ENCODE measurements around the gene GALNT2.

GALNT2 gene

DNA sequence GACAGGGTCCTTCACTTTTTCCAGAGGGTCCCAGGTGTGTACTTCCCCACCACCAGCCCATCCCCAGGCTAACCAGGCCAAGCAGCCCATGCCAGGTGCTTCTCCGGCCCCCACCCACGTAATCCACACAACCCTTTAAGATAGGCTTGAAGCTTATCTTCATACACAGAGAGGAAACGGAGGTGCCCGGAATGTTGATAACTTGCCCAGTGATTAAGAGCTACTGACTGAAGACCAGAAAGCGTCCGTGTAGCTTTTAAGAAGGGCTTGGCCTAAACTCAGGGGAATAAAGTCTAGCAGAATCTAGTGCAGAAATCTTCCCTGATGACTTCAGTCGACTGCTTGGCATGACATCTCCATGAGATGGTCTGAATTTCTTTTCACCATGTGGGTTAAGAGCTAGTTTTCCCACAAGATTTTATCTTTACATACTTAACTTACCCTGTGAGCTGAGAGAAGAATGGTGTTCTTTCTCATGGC lies 138.7 kb downstream of the GALNT2 start:
- DNase-seq (ENCODE audit: low read depth in 1 of 2, low spot score in 1 of 2): no peak

DNA sequence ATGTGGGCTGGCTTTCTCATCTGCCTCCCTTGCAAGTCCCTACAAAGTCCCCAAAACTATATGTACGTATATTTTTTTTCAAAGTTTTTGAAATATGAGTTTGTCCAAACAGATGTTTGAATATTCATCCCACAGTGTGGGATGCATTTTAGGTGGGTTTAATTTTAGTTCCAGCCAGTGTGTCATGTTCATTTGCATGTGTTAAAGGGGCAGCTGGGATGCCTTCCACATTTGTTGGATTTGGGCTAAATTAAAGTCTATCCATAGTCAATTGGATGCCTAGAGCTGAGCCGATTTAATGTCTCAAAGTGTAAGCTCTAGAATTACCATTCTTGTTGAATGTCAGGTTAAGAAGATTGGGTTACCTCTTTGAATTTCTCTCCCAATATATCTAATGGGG lies 139.2 kb downstream of the GALNT2 start:
- DNase-seq (ENCODE audit: low read depth in 1 of 2, low spot score in 1 of 2): no peak

DNA sequence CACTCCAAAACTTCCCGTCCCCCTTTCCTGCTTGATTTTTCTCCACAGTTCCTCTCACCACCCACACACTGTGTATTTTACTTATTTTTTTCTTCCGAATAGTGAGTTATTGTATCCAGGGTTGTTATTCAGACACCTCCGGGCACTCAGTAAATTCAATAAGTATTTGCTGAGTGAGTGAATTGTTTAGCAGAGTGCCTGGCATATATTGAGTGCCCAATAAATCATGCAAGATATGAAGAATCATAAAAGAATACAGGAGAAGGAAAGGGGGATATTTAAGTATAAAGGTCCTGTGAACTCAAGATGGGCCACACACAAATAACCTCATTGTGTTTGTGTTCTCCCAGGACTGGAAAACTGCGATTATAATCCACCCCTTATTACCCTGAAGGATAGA lies 139.9 kb downstream of the GALNT2 start:
- DNase-seq (ENCODE audit: low read depth in 1 of 2, low spot score in 1 of 2): no peak

DNA sequence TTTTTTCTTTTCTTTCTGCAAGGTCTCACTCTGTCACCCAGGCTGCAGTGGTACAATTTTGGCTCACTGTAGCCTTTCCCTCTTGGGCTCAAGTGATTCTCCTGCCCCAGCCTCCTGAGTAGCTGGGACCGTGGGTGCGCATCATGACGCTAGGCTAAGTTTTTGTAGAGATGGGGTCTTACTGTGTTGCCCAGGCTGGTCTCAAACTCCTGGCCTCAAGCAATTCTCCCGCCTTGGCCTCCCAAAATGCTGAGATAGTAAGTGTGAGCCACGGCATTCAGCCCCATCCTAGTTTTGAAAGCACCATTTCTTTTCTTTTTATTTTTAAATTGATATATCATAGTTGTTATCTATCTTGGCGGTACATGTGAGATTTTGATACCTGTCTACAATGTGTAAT lies 140.6 kb downstream of the GALNT2 start:
- DNase-seq (ENCODE audit: low read depth in 1 of 2, low spot score in 1 of 2): no peak

DNA sequence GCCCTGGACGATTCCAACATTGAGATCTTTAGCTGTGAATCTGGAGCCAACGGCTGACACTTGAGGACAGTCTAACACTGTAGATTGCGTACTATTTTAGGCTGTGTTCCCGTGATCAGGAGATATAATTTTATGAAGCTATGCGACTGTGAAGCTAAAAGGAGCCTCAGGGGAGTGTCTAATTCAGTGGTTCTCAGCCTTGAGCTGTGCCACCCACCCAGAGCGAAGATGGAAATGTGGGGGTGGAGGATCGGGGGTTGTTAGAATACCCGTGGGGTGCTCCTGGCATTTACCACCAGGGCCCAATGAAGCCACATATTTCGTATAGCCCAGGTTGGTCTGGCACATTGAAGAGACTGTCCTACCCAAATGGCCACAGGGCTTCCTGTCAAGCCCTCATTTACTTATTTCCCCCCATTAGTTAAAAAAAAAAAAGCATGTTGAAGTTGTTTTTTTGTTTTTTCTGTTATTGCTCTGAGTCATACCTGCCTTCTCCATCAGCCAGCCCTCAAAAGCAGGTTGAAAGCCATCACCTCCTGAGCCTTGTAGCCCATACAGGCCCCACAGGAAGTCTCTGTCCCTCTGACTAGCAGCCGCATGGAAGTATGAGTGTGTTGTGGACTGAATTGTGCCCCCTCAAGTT lies 141.7 kb downstream of the GALNT2 start:
- DNase-seq (ENCODE audit: low read depth in 1 of 2, low spot score in 1 of 2): no peak

DNA sequence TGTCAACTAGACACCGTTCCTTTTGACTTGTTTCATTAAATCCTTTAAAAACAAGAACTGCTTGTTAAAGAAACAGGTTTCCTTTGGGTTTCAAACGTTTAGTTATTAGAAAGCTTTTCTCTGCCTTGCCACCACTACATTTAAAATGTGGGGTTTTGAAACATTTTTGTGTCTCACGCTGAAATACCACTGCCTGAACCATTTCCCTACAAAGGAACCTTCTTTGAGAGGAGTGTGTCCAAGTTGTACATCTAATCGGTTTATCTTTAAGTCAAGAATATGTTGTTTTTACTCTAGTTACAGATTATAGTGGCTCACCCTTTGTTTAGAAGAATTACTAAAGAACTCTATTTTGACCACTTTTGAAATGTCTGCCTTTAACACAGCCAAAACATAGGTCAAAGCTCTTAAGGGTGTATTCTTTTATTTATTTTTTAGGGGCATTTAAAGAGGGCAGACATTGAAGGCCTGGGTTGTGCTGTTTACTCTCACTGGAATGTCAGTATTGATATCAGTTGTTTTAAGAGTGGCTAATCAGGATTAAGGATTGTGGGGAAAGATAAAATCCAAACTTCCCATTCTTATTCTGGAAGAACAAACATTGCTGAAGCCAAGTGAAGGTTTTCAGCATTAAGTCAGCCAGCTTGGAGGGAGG lies 143.4 kb downstream of the GALNT2 start:
- DNase-seq (ENCODE audit: low read depth in 1 of 2, low spot score in 1 of 2): no peak

DNA sequence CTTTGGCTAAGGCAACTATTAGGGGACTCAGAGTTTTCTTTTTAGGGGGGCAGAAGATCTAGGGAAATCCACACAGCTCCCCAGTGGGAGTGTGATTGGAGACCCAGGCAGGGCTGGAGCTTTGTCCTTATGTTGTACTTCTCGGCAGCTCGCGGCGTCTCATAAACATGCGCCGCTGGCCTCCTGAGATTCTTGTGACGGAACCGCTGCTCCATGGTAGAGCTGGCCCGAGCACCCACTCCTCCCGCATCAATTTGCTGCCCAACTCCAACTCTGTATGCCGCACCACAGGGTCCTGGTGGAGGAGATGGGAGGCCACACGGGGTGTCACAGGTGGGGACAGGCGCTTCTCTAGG lies 143.9 kb downstream of the GALNT2 start:
- DNase-seq (ENCODE audit: low read depth in 1 of 2, low spot score in 1 of 2): no peak

DNA sequence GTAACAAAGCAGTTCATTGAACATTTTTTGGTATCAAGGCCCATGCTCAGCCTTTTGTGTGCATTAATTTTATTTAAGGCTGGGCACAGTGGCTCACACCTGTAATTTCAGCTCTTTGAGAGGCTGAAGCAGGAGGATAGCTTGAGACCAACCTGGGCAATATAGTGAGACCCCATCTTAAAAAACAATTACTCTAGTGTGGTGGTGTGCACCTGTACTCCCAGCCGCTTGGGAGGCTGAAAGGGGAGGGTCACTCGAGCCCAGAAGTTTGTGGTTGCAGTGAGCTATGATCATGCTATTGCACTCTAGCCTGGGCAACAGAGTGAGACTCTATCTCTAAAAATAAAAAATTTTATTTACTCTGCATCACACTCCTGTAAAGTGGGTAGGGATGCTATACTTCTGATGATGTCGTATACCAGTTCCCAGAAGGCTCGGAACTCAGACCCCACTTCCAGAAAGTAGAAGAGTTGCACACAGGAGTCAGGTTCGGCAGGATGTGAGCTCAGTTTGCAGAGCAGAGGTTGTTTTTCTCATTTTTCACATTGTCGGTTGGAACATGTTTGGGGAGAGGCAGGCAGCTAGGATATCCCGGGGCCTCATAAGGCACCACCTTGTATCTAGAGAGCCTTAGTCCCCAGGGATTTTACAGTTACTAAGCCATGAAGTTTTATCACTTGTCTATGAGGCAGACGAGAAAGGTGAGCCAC lies 144.6 kb downstream of the GALNT2 start:
- no peak for DNase-seq (ENCODE audit: low read depth in 1 of 2, low spot score in 1 of 2)

DNA sequence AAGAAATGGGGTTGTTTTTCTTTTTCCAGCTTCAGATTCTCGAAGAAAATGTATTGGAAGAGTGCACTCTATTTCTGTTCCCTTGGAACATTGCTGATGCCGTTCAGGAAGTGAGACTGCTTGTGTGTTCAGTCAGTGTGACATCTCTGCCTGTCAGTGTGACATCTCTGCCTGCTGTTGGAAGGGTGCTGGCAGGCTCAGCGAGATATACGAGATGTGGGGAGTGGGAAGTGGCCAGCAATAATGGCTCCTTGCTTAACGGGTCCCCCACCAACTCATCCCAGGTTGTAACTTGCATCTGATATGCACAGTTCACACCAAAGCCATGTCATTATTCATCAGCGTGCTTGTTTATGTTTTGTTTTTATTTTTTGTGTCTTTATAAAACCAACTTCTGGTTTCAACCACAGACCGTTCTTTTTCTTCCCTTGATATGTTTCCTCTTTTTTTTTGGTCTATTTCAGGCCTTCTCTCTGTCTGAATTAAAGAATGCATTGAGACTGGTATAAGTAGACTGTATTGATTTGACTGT lies 145.4 kb downstream of the GALNT2 start:
- no peak for DNase-seq (ENCODE audit: low read depth in 1 of 2, low spot score in 1 of 2)

DNA sequence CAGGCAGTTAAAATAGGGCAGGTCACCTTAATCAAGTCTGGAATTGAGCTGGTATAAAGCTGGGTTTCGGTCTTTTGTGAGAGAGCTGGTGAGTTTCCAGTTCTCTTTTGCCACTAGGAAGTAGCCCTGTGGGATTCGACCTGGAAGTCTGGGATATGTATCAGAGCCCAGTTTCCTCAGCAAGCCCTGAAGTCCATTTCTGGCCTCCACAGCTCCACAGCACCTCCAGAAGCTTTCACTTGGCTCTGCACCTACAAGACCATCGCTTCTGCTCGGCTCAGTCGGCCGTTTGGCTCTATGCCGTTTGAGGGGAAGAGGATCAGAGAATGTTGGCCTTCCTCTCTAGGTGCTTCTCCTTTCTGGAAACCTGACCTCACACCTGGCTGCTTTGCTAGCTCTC lies 148.0 kb downstream of the GALNT2 start:
- DNase-seq (ENCODE audit: low read depth in 1 of 2, low spot score in 1 of 2): no peak

DNA sequence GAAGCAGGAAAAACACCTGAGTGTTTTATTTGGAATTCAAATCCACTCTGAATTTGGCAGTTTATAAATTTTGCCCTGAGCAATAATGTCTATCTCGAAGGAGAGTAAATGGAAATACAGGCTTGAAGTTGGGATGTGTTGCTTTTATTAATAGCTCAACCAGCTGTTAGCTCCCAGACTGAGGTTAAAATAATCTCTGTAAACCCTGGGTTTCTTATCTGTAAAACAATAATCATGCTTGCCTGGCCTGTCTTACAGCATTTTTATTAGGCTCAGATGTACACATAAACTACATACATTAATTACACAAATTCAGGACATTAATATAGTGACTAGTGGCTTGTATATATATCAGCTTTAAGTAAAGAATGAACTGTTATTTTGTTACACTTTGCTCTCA lies 148.5 kb downstream of the GALNT2 start:
- no peak for DNase-seq (ENCODE audit: low read depth in 1 of 2, low spot score in 1 of 2)

DNA sequence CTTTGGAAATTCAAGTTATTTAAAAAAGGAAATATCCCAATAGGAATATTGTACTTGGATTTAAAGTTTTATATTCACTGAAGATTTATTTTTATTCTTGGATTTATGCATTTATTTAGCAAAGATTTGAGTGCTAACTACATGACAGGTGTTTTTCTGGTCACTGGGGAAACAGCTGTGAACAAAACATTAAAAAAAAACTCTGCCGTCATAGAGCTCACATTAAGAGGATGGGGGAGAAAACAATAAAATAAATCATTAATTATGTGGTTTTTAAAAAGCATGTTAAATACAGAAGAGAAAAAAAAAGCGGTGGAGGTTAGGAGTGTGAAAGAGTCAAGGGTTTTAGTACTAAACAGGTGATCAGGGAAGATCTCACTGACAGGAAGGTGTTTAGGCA lies 149.9 kb downstream of the GALNT2 start:
- DNase-seq (ENCODE audit: low read depth in 1 of 2, low spot score in 1 of 2): no peak

DNA sequence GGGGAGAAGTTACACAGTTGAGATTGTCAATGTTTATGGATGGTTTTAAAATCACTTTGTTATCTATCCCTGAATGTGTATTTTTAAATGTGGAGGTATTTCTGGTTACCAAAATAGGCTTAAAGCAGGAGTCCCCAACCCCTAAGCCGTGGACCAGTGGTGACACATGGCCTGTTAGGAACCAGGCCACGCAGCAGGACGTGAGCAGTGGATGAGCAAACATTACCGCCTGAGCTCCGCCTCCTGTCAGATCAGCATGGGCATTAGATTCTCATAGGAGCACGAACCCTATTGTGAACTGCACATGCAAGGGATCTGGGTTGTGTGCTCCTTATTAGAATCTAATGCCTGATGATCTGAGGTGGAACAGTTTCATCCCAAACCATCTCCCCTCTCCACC lies 151.6 kb downstream of the GALNT2 start:
- DNase-seq (ENCODE audit: low read depth in 1 of 2, low spot score in 1 of 2): no peak

DNA sequence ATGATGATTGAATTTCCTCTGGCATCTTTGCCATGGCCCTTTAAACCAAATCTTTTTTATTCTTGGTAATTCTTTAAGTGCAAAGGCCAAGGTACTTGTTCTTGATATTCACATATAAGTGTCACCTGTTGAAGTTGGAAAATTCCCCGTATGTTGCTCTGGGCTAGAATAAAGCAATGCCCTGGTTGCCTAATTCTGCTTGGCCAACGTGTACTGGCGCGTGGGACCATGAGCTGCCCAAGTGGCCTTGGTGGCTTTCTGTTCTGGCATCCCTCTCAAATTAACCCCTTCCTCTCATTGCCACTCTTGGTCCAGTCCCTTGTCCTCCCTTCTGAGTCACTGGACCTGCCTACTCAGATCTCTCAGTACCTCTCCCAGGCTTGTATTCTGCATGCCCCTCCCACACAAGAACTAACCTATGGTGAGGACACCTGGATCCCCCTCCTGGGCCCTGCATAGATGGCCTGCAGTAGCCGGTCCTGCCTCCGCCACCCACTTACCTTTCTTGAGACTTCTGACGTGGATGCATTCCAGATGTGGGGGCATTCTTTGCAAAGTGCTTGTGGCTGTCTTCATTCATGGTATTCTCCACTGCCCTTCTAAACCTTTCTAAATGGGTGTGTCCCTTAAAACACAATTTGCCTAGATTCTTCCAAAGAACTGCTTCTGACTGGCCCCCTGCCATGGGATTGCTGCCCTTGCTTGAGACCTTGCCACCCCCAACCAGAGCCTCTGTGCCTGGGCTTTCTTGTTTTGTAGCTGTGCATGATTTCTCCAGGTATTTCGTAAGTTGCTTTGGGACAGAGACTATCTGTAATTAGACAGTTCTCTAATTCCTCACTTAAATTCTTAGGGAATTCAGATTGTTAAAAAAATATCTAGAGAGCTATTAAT lies 152.4 kb downstream of the GALNT2 start:
- no peak for DNase-seq (ENCODE audit: low read depth in 1 of 2, low spot score in 1 of 2)

DNA sequence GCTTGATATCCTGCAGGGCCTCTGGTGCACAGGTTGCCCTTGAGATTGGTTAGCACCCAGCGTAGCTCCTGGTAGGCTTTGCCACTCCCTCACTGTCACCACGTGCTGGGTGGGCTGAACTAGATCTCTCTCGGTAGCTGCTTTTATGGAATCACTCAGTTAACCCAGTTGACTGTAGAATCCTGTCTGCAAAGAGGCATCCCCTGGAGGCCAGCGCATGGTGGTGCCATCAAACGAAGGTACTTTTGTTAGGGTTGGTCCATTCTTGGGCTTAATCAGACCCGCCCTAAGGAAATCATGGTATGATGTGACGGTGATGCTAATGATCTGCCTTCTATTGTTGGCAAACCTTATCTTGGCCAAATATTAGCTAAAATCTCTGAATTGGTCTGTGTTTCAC lies 153.4 kb downstream of the GALNT2 start:
- DNase-seq (ENCODE audit: low read depth in 1 of 2, low spot score in 1 of 2): no peak

DNA sequence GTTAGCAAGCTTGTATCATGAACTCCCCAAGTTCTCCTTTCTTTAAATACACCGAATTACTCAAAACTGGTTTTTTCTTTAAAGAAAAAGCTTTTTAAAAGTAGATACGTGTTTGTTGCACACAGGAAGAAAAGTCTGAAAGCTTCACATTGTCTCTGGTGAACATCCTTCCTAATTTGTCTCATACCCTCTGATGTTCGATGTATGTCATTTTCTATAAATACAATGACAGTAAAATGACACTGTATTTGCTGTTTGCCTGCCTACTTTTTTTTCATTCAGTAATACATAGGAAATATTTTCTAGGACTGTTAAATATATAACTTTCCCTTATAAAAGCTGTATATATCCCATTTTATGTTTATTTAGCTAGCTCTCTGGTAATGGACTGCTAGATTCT lies 153.9 kb downstream of the GALNT2 start:
- no peak for DNase-seq (ENCODE audit: low read depth in 1 of 2, low spot score in 1 of 2)

DNA sequence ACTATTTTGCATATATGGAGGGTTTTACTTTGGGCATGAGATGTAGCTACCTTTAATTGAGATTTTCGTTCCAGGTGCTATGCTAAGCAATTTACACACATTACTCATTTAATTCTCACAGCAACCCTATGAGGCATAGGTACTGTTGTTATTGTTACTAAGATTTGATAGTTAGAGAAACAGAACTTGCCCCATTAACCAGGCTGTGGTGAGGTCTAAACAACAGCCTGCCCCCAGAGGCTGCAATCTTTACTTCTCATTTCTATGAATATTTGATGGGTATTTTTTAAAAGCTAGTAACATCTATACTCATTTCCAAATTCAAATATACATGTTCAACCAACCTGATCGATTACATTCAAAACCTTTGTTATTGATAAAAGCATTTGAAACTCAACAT lies 155.6 kb downstream of the GALNT2 start:
- DNase-seq (ENCODE audit: low read depth in 1 of 2, low spot score in 1 of 2): no peak

DNA sequence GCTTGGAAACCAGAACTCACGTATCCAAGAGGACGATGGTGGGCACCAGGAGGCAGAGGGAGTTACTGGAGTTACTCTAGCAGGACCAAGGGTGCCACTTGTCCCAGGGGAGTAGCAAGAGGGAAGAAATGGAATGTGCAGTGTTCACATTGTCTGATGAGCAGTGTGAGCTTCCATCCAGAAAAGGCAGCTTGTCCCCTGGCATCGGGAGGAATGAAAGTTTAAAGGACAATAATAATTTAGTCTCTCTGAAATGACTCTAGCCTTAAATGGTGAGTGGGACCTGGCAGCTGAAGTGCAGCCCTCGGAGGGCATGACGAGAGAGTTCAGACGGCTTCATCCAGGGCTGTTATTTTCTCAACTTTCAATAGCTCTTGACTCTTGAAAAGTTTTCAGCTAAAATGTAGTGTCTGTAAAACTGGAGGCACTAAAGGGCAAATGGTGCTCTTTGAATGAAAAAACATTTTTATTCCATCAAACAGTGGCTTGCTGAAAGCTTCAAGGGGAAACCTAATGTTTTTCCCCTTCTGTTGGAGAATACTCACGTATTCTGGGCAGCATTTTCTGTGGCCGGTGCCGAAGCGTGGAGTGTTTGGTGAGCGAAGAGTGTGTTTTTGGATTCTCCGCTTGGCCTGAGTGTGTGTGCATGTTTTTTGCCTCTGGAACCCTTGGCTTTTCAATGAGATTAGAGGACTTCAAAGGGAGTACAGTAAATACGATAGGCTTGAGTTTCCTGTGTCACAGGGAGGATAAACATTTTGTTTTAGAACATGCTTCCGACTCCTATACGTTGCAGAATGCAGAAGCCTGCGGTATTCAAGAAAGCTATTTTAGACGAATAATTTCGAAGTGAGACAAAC lies 157.3 kb downstream of the GALNT2 start:
- DNase-seq (ENCODE audit: low read depth in 1 of 2, low spot score in 1 of 2): no peak

DNA sequence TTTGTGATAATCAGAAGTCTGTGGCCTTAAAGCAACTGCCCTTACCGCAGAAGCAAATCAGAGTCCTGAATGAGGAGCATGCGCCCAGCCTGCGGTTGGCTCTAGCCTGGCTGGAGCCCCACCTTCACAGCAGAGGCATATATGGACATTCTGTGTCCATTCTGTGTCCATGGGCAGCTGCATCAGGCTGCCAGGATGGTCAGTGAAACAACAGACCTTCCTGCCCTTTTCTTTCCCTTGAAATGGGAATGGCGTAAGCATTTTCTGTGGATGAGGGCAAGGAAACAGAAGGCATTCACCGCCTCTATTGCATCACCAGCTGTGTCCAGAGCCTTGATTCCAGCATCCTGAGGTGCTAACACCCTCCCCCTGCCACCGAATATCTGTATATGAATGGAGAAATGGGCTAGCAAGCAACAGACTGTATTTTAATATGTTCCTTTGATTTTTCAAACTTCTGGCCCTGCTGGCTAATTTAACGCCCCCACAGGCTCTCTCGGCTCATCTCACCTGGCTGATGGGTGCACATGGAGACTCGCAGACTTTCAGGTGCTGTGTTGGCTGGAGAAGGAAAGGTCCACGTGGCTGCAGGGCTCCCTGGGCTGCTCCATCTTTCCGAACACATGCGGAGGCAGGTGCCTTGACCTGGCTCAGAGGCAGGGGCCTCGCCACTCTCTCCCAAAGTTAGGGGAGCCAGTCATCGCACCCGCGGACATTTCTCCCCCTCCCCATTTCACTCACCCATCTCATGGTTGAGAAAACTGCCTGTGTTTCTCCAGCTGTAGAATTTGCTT lies 159.2 kb downstream of the GALNT2 start:
- no peak for DNase-seq (ENCODE audit: low read depth in 1 of 2, low spot score in 1 of 2)

DNA sequence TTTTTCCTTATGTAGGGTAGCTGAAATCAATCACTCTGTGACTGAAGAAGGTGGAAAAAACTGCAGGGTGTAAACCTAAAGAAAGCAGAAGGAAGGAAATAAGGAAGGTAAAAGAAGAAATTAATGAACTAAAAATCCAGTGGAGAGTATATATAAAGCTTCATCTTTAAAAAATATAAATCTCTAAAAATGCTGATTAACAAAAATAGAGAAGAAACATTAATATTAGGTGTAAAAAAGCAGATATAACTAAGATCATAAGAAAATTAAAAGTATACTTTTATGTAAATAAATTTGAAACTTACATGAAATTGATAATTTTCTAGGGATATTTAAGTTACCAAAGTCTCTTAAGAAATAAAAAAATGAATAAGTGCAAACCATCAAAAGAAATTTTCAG lies 159.8 kb downstream of the GALNT2 start:
- no peak for DNase-seq (ENCODE audit: low read depth in 1 of 2, low spot score in 1 of 2)

Measured in stimulated activated CD4-positive, alpha-beta T cell treated with anti-CD3 and anti-CD28 coated beads, Interleukin-15, amount 100 ng/mL, for 1 hour (primary cell).